ENCODE measurements around the gene CAMK2G.

The CAMK2G gene

DNA sequence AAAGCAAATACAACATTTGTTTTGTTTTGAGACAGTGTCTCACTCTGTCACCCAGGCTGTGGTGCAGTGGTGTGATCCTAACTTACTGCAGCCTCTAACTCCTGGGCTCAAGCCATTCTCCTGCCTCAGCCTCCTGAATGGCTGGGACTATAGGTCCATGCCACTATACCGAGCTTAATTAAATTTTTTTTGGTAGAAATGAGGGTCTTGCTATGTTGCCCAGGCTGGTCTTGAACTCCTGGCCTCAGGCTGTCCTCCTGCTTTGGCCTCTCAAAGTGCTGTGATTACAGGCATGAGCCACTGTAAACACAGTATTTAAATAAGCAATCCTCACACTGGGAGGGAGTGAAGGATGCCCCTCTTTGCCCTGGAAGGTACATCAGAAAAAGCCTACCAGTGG is 4.0 kb upstream of the CAMK2G start:
- DNase-seq, result no peak

GRCh38 chr10:73877533-73878160 is 3.3 kb upstream of the CAMK2G start:
- no peak for DNase-seq

GRCh38 chr10:73876971-73877370 is 2.6 kb upstream of the CAMK2G start:
- no peak for DNase-seq

DNA sequence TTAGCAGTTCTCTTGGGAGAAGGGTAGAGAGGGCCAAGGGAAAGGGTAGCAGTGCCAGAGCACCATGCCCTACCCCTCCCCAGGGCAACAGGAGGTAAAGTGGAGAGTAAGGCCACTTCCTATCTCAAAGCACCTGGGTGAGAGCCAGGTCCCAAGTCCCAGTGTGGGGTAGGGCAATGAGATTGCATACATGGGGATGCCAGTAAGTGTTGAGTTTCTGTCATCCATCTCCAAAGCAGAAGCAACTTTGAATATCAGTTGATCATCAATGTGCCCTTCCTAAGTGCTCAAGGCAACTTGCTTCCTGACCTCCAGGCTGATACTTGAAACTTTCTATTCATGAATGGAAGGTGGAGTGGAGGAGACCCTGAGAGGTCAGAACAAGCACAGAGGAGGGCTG is 2.2 kb upstream of the CAMK2G start:
- no peak for DNase-seq

- no peak for DNase-seq
These were observed 1.8 kb upstream of the CAMK2G start for GRCh38 chr10:73876157-73876556.

GRCh38 chr10:73875139-73875475 is 752 bp upstream of the CAMK2G start:
- DNase-seq, result no peak

GRCh38 chr10:73873838-73874215 is 528 bp downstream of the CAMK2G start:
- DNase-seq, result peak; percentile 10

DNA sequence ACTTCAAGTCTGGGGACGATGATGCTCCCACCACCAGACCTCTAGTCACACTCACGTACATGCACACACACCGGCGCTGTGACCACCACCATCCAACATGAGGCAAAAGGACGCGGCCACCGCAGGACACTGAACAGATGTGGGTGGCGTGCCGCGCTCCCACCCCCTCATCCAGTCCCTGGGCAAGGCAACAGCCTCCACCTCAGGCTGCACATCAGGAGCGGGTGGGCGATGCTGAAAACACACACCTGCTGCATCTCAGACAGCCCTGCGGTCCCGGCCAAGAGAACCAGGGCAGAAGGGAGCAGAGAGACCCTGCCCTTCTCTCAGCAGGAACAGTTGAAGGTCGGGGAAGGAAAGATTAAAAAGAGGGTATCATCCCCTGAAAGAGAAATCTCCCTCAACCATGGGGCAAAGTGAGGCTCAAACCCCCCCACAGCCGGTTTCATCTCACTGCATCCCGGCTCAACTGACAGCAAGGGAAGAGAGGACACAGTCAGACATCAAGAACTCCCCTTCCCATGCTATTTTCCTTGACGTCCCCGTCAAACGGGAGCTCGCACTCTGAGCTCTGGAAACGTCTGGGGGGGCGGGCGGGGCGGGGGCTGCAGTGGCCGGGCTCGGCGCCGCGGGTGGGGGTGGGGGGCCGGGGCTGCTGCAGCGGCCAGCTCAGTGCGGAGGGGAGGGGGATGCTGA is 1.1 kb downstream of the CAMK2G start:
- DNase-seq, result no peak

GRCh38 chr10:73872190-73872710 is 2.1 kb downstream of the CAMK2G start:
- no peak for DNase-seq

DNA sequence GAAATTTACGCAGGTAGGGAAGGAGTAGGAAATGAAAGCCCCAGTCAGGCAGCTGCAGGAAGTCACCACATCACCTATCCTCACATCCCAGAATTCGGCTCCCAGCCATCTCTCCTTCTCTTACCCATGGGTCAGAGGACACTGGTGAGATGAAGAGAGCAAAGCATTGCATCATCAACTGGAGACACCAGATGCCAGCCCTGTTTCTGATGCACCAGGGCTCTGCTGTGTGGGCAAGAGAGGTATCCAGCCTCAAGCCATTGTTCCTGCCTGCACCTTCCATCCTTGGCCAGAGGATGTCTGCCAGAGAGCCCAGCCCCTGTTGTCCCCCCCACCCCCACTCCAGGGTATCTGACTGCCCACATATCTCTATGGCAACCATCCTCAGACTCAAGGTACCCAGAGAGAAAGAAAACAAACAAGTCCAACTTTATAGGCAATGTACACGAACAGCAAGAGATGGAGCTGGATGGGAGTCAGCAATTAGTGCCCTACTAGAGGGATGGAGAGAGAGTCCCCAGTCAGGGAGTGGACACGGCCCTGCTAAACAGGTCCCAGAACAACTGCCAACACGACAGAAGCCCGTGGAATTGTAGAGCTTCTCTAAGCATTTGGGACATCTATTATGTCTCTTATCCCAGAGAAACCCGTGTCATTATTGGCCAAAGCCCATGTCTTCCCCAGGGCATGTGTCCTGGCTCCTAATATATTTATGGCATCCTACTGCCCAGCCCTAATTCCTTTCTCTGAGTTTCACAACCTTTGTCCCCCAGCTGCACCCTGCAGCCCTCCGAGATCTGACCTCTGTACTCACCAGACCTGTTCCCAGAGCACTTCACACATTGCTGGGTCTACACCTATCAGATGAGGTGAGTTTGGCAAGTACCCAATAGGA is 2.8 kb downstream of the CAMK2G start:
- DNase-seq, result no peak

DNA sequence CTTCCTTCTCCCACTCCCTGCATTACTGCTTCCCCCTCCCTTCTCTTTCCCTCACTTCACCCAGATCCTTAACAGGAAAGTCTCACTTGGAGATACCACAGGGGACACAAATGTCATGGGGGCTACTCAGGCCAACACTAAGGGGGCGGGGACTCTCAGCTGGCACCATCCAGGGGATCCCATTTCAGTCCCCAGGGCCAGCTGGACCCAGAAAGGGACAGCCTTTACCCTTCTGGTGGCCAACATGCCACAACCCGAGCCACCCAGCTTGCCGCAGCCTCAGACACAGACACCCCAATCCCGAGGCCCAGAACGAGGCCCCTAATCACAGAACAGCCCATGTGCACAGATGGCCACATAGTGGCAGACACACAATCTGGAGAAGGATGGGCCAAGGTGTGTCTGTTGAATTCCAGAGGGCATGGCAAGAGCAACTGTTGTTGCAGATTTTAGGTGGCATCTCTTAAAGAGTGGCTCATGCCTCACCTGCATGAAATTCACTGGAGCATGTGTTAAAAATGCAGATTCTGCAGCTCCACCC is 5.6 kb downstream of the CAMK2G start:
- DNase-seq, result no peak

DNA sequence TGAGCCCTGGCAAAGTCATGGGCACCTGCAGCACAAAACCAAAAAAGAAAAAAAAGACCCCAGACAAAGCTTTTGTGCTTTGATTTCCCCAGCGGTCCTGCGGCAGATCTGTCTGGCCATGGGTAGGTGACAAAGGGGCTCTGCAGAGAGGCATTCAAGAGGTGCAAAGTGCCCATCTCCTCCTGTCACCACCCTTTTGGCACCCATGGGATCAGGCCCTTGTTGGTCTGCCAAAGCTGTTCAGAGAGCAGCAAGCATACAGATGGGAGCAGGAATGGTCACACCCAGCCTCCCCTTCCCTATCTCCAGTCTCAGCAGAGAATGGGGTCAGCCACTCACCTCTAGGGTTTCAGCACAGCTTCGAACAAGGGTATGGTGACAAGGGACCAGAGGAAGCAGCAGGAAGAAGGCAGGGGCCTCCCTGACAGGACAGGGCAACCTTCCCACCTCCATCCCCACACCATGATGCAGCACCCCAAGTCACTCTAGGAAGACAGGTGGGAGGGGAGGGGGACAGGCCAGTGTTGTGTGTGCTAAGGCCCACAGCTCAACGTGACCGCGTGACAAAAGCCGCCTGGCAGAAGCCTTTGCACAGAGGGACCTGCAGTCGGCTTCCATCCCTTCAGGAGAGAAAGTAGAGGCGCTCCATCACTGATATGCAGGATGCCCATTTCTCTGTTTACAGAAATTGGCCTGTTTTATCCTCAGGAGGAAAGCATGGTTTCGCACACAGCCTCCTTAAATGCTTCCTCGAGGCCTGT is 6.3 kb downstream of the CAMK2G start:
- DNase-seq, result no peak

DNA sequence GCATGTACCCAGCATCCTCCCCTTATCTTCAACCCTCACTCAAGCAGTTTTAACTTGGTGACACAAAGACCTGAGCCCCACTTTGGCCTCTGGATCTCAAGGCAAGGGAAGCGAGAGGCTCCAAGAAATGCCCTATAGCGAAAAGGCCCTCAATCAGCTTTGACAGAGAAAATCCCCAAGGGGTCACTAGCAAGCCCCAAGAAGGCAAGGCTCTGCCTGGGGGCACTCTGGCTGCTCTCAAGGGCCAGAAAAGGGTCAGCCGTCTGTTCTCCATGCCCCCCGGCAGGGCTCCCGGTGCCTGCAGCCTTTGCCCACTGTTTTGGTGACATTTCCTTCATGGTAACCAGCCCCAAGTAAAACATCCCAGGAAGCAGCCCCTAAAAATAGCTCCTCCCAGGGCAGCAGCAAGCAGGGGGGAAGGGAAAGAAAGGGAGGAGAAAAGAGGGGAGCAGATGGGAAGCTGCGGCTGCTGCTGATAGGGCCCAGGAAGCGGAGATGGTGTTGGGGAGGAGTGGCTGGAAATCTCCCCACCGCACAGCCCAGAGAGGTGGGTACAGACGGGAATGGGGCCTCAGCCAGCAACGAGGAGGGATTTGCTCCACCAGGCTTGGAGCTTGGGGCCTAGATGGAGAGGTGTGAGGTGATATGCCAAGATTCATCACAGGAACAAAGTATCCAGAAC is 7.1 kb downstream of the CAMK2G start:
- no peak for DNase-seq

- no peak for DNase-seq
These were observed 7.7 kb downstream of the CAMK2G start for GRCh38 chr10:73866621-73867020.

DNA sequence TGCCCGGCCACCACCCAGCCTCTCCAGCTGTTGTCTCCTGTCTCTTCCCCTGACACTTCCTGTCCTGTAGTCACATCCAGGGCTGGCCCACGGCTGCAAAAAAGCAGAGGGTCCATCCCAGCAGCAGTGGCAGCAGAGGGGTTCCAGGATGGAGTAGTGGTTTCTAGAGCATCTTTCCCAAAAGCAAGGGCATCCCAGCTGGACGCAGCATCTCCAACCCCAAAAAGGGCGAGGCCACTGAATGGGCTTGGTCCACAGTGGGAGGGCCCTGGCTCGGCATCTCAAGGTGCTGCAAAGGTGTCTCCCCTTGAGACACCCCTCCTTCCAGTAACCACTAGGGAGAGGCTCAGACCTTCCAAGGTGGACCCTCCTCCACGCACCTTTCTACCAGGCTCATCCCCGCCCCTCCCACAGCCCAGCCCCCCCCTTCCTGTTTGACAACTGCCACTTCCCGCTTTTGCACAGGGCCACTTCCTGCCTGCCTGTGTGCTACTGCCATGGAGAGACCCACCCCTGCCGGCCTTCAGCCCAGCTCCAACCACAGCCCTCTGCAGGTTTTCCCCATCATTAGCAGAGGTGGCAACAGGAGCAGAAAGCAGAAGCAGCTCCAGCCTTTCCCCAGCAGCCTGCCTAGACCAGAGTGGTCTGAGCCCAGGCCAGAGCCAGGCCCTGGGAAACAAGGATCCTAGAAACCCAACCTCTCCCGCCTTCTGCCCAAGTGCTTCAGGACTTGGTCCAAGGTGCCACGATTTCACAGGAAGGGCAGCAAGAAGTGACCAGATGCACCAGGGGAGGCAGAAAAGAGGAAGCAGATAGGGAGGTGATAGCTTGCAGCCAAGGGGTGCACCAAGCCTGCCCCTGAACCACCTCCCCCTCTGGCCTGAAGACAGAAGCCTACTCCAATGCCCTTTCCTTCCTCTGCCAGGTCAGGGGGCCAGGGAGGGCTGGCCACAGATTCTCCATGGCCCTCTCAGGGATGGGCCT is 8.6 kb downstream of the CAMK2G start:
- DNase-seq, result no peak

- DNase-seq, result no peak
These were observed 9.3 kb downstream of the CAMK2G start for GRCh38 chr10:73865107-73865458.

DNA sequence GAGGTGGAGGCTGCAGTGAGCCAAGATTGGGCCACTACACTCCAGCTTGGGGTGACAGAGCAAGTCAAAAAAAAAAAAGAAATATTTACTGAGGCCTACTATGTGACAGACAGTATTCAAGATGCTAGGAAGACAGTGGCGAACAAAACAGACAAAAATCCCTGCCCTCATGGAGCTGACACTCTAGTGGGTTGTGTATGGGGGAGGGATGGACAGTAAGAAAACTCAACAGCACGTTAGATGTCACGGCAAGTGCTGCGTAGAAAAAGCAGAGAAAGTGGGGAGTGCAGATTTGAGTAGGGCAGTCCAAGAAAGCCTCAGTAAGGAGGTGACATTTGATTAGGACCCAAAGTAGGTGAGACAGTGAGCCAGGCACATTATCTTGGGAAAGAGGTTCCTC is 10.1 kb downstream of the CAMK2G start:
- no peak for DNase-seq

GRCh38 chr10:73863039-73863817 is 11.1 kb downstream of the CAMK2G start:
- DNase-seq, result no peak

GRCh38 chr10:73862011-73862410 is 12.3 kb downstream of the CAMK2G start:
- DNase-seq, result no peak

Measured in NCI-H345 (cell line).